Stimulated activated naive CD4-positive, alpha-beta T cell (primary cell): ENCODE data around the gene LAMC1.

Experiments
- DNase-seq, 6 experiments: peaks; one replicate each; lab custom pipeline; 2025; lab: John Stamatoyannopoulos, UW

LAMC1 gene

GRCh38 chr1:183023146-183023600 lies at the start of gene LAMC1:
Gene LAMC1 (plus strand): TSS chr1:183023420. CDS start chr1:183023717, 297 bp downstream.
- no peak for DNase-seq

GRCh38 chr1:182974506-182975191 lies 48.6 kb upstream of the LAMC1 start:
- DNase-seq = no peak

GRCh38 chr1:182977480-182977879 lies 45.7 kb upstream of the LAMC1 start:
- no peak for DNase-seq

GRCh38 chr1:182978151-182978853 lies 44.9 kb upstream of the LAMC1 start:
- DNase-seq = no peak

- no peak for DNase-seq
Measured at GRCh38 chr1:182984138-182984537, 39.1 kb upstream of the LAMC1 start.

GRCh38 chr1:182984621-182985020 lies 38.6 kb upstream of the LAMC1 start:
- no peak for DNase-seq

GRCh38 chr1:182985876-182986275 lies 37.3 kb upstream of the LAMC1 start:
- no peak for DNase-seq

GRCh38 chr1:182990413-182991144 lies 32.6 kb upstream of the LAMC1 start:
- DNase-seq = no peak

GRCh38 chr1:182993746-182994145 lies 29.5 kb upstream of the LAMC1 start:
- no peak for DNase-seq

- DNase-seq = no peak
Measured at GRCh38 chr1:182995894-182996293, 27.3 kb upstream of the LAMC1 start.

GRCh38 chr1:182996816-182997215 lies 26.4 kb upstream of the LAMC1 start:
- DNase-seq = no peak

GRCh38 chr1:182998482-182998881 lies 24.7 kb upstream of the LAMC1 start:
- no peak for DNase-seq

- no peak for DNase-seq
Measured at GRCh38 chr1:183000167-183000962, 22.9 kb upstream of the LAMC1 start.

- no peak for DNase-seq
Measured at GRCh38 chr1:183002267-183002666, 21.0 kb upstream of the LAMC1 start.

- no peak for DNase-seq
Measured at GRCh38 chr1:183002797-183003196, 20.4 kb upstream of the LAMC1 start.

- no peak for DNase-seq
Measured at GRCh38 chr1:183003203-183003602, 20.0 kb upstream of the LAMC1 start.

GRCh38 chr1:183004141-183004540 lies 19.1 kb upstream of the LAMC1 start:
- DNase-seq = no peak

- DNase-seq = no peak
Measured at GRCh38 chr1:183011859-183012258, 11.4 kb upstream of the LAMC1 start.

GRCh38 chr1:183012301-183012994 lies 10.8 kb upstream of the LAMC1 start:
- no peak for DNase-seq

GRCh38 chr1:183019139-183019740 lies 4.0 kb upstream of the LAMC1 start:
- no peak for DNase-seq

GRCh38 chr1:183019860-183020259 lies 3.4 kb upstream of the LAMC1 start:
- DNase-seq = no peak
